GM19043 (cell line): ENCODE data around the gene SMIM24.

Experiments used
- ATAC-seq: cut with Tn5 transposase; IDR thresholded peaks from one replicate; pipeline ENCODE4 v1.9.1; 2021; ENCODE audit warnings: low read depth; ENCODE audit not compliant: unreplicated experiment

Gene SMIM24

DNA sequence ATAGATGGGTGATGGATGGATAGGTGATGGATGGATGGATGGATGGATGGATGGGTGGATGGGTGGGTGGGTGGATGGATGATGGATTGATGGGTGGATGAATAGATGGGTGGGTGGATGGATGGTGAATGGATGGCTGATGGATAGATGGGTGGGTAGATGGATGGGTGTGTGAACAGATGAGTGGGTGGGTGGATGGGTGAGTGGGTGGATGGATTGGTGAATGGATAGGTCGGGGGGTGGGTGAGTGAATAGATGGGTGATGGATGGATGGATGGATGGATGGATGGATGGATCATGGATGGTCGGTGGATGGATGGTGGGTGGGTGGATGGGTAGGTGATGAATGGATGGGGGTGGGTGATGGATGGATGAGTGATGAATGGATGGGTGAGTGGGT, 3.5 kb downstream of the SMIM24 start:
- no peak for ATAC-seq

DNA sequence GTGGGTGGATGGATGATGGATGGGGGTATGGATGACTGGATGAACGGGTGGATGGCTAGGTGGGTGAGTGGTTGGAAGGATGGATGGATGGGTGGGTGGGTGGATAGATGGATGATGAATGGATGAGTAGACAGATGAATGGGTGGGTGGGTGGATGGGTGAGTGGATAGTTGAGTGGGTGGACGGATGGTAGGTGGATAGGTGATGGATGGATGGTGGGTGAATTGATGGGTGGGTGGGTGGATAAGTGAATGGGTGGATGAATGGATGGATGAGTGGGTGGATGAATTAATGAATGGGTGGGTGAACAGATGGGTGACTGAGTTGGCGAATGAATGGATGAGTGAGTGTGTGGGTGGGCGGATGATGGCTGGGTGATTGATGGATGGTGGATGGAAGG, 4.9 kb downstream of the SMIM24 start:
- ATAC-seq, result no peak

DNA sequence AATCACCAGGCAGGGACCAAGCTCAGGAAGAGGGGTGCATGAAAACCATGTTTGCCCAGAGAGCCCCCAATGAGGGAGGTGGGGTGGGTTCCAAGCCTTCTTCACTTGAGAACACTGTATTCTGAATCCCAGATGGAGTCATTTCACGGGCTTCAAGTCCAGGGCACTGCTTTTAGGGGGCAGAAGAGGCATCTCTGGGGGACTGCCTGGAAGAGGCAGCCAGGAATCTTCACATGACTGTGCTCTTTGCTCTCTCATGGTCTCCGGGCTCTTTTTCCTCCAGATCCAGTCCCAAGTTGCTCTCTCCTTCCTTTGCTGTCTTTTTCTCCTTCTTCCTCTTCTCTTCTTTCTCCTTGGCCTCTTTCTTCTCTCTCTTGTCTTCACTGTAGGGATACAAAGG, 5.7 kb downstream of the SMIM24 start:
- no peak for ATAC-seq

DNA sequence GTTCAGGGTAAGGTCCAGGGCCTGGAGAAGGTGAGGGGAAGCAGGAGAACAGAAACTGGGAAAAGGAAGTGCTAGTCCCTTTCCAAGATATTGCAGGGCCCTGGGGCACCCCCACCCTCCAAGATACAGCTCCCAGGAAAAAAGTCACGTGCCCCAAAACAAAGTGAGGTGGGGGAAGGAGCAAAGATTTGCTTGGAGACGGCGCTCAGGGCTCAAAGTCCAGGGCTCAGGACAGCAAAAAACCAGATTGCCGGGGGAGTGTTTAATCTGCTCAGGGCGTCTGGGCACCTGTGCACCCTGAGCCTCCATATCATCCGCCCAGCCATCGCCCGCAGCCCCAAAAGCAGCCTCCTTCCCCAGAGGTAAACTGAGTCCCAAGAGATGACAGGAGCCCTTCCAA, 6.3 kb downstream of the SMIM24 start:
- no peak for ATAC-seq

DNA sequence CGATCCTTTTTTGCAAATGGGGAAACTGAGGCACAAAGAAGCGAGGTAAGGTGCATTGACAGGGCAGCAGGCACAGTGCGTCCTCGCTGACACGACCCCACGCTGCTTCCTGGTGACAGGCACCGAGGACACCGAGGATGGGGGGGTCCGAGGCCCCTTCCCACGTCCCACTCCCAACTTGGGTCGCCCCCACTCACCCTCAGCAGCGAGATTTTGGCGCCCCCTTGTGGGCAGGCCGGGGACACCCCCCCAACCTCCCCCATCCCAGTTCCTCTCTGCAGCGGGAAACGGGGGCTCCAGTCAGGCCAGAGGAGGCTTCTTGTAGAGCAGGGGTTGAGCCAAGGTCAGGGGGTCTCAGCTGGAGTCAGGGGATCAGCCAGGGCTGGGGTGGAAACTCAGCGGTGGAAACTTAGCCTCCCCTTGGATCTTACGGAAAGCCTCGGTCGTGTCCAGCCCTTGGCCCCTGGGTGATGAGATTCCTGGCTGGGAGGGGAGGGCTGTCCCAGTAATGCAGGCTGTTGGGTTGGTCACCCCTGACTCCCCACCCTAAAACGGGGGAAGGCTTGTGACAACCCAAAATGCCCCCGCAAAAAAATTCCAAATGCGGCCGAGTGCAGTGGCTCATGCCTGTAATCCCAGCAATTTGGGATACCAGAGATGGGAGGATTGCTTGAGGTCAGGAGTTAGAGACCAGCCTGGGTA, 8.2 kb downstream of the SMIM24 start:
- ATAC-seq, result no peak

DNA sequence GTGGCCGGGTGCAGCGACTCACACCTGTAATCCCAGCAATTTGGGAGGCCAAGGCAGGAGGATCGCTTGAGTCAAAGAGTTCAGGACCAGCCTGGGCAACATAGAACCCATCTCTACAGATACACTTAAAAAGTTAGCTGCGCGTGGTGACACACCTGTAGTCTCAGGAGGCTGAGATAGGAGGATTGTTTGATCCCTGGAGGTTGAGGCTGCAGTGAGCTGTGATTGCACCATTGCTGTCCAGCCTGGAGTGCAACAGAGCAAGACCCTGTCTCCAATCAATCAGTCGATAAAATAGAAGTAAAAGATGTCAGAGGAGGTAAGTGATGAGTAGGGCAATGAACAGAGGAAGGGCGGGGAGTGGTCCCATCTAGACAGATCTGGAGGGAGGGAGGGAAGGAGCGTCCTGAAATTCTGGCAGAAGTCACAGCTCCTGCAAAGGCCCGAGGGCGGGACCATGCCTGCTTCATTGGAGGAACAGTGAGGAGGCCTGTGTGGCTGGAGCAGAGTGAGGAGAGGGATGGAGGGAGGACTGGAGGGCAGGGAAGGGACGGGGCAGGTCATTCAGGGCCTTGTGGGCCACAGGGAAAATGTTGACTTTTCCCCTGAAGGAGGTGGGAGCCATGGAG, 9.7 kb downstream of the SMIM24 start:
- ATAC-seq, result no peak

DNA sequence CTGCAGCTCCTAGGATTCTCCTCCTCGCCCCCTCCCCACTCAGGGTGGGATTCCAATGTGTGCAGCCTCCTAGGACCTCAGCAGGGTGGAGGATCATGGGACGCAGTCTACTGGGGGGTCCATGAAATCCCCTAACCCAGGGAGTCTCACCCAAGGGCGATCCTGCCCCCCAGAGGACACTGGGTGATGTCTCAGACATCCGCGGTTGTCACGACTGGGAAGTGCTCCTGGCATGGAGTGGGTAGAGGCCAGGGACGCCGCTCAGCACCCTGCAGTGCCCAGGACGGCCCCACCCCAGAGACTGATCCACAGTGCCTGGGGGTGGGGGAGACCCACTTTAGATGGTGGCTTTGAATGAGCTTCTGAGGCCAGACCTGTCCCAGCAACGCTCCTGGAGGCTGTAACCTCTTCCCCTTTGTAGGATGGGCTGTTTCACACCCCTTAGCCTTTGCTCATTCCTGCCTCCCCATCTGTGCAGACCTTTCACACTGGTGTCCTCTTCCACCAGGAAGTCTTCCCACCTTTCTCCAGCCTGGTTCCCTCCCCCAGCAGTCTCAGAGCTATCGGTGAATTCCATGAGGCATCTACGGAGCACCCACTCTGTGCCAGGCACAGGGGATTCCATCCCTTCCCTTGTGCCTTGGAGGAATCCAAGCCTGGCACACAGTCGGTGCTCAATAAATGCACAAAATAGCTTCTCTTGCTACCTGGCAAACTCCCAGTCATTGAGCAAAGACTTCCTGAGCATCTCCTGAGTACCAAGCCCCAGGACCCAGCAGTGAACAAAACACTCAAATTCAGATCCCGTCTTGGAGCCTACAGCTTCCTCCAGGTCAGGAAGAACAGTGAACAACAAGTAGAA, 10.5 kb downstream of the SMIM24 start:
- no peak for ATAC-seq

DNA sequence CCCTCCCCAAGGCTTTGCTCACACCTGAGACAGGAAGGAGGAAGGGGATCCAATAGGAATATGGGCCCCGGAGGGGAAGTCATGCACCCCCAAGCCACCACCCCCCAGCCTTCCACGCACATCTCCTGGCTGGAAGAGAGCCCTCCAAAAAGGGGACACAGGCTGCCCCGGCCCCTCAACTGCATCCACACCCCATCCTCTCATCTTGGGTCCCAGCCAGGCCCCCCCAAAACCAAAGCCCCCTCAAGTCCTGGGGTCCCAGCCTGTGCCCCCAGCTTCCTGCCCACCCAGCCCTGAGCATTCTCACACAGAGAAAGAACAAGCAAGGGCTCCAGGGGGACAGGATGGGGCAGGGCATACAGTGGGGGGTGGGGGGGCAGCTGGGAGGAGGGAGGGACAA, 12.1 kb downstream of the SMIM24 start:
- no peak for ATAC-seq

DNA sequence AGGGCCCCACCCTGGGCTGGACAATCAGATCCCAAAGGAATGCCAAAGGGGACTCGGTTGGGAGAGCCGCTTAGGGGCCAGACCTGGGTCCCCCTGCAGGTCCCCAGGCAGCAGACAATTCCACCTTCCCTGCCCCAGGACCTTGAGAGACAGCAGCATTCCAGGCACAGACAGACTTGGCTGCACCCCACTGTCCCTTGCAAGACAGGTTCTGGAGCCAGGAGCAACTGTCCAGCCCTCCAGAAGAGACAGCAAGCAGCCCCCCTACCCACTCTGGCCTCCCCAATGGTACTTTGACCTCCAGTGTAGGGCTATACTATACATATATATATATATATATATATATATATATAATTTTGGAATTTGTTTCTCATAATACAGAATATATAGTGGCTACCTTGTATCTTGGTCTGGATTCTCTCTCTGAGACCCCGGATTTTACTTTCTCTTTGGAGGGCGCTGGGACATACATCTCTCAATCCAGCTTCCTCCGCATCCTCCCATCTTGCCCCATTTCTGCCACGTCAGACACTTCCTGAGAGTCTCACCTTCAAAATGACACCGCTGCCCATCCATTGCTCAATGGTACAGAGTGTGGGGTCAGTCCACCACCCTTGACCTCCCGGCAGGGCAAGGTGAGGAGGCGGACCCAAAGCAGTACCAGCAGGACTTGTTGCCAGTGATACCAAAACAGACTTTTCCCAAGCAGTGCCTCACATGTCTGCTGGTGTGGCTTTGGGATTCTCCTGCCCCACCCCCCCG, 12.7 kb downstream of the SMIM24 start:
- no peak for ATAC-seq

DNA sequence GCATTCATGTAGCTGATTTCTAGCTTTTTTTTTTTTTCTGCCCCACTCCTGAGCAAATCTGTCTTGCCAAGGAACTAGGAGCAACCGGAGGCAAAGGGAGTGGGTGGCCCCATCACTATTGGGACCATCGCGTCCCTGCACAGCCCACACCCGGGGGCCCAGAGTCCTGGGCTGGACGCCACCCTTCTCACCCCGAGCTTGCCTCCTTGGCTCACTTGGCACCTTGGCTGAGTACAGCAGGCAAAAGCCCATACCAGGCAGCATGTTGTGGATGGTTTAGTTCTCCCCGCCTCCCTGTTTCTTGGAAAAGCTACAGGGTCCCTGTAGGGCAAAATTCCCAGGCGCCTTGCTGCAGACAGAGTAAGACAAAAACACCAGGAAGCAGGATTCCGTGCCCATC, 13.7 kb downstream of the SMIM24 start:
- no peak for ATAC-seq

DNA sequence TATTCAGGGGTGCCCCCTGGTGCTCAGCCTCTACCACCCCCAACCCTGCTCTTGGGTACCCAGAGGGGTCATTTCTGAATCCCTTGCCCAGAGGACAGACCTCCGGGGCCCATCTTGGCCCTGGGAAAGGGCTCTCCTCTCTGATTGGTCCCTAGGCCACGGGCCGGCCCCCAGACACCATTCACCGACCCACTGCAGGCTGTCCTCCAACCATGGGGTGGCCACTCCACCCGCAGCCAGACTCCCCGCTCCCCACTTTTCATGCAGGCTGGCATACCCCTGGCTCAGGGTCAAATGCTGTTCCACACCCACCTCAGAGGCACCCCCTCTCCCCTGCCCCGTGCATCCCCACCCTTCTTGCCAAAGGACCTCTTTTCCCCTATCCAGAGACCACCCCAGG, 14.8 kb downstream of the SMIM24 start:
- ATAC-seq, result no peak

DNA sequence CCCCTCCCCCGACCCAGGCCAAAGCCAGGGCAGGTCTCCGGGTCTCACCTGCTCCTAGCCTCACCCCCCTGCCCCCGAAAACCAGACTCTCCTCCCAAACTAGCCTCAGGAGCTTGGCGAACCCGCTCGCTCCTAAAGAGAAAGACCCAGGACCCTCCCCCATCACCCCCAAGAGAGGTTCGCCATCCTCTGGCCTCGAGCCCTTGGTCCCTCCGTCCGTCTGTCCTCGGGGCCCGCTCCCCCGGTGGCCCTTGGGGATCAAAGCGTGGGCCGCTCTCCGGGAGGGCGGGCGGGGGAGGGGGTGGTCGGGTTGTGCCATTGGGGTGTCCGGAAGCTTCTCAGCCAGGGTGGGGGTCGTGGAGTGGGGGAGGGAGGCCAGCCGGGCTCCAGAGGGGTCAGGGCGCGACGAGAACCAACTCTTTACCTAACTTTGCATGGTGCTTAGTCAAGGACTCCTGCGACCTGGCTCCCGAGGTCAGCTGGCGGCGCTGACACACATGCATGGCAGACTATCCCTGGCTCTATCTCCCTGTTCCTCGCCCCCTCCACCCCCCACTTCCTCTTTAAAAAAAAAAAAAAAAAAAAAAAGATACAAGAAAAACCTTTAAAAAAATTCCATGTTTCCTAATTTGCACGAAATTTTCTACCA, 15.6 kb downstream of the SMIM24 start:
- no peak for ATAC-seq

DNA sequence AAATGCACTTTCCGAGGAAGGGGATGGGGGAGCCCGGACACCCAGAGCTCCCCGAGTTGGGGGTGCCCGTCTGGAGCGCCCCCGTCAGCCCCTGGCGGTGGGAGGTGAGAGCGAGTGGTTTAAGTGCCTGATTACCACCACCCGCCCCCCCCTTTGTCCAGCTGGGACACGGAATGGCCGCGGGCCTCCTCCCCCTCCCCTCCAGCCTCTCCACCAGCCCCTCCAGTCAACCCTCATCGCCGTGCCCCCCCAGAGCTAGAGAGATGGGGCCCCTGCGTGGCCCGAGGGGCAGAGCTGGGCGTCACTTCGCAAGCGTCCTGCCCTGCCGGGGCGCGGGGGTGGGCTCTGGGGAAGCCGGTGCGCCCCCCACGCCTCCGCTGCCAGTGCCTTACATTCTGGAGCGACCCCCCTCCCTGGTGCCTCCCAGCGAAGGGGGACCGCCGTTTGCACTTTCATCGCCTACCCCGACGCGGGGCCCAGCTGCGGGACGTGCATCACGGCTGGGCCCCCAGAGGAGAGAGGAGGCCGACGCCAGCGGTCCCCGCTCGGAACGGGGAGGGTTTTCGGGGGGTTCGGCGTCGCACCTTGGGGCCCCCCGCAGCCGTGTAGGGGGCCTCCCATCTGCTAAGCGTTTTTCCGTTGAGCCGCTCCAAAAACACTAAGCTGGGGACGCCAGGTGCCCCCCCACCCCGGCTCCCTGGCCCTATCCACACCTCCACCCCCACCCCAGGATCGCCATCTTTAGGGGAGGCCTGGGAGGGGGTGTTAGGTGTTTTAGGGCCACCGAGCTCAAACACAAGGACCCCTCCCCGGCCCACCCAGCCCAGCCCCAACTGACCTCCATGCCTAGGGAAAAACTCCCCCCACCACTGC, 16.4 kb downstream of the SMIM24 start:
- no peak for ATAC-seq

DNA sequence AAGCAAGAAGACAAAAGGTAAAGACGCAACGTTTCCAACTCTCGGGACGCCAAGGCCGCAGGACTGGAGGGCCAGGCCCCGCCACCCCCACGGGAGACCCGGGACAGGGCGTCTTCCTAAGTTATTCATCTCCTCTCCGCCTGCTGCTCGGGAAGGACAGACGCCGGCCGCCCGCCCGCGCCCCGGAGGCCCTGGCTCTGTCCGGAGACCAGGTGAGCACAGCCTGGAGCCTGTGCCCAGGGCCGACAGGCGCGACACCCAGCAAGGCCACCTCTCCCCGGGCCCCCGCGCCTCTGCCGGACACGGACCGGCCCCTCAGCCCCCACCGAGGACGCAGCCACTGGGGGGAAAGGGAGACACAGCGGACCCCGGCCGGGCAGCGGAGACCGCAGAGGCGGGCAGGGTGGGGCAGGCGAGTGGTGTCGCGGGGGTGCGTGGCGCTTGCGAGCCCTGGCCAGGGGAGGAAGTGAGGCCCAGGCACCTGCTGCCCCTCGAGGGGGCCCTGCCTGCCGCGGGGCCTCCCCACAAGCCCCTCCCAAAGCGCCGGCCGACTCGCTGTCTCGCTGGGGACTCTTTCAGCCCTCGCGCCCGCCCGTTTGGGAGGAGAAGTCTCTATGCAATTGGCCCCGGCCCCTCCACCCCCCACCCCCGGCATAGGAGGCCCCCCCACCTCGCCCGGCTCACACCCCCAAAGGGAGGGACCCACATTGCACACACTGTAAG, 17.2 kb downstream of the SMIM24 start:
- ATAC-seq, result no peak

DNA sequence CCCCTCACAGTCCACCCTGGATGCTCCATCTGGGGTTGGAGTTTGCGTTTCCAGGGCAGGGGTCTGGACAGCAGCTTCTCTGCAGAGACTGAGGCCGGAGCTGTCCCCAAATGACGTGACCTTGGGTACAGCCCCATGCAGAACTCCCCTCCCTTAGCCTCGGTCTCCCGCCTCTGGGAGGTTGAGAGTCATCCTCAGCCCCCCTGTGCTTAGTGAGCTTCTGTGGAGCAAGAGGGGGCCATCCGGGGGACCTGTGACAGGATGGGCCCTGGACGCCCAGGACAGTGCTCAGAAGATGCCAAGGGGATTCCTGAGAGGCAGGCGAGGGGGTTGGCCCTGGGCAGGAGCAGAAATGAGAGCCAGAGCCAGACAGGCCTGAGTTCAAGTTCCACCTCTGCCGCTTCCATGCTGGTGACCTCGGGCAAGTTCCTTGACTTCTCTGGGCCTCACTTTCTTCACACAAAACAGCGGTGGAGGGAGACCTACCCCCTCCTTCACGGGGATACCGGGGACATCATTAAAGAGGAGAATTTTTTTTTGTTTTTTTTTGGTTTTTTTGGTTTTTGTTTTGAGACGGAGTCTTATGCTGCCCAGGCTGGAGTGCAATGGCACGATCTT, 20.3 kb downstream of the SMIM24 start:
- no peak for ATAC-seq

DNA sequence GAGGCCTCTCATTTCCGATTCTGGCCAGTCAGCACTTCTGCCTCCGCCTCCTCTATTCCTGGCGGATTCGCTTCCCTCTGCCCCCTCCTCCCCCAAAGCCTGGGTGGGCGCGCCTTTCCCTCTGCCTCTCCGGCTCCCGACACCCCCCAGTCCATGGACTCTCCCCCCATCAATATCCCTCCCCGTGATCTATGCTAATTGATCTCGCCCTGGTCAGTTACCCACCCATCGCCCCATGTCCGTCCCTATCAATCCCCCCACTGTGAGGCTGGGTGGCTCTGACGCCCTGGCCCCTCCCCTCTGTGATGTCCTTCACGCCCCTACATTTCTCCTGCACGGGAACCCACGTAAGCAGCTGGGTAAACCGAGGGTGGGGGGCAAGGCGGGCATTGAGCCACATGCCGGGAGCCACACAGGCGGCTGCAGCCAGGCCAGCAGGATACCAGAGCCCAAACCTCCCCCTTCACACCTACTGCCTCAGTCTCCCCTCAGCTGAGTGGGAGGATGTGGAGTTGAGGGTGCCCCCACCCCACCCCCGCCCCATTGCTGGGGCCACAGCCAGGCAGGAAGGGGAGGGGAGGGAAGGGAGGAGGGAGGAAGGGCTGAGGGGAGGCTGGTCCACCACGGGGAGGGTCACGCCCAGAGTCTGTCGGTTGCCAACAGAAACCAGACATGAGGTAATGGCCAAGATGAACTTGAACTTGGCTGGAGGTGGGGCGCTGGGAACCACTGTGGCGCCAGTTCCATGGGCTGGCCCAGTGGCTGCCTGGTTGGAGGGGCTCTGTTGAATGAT, 21.0 kb downstream of the SMIM24 start:
- no peak for ATAC-seq

DNA sequence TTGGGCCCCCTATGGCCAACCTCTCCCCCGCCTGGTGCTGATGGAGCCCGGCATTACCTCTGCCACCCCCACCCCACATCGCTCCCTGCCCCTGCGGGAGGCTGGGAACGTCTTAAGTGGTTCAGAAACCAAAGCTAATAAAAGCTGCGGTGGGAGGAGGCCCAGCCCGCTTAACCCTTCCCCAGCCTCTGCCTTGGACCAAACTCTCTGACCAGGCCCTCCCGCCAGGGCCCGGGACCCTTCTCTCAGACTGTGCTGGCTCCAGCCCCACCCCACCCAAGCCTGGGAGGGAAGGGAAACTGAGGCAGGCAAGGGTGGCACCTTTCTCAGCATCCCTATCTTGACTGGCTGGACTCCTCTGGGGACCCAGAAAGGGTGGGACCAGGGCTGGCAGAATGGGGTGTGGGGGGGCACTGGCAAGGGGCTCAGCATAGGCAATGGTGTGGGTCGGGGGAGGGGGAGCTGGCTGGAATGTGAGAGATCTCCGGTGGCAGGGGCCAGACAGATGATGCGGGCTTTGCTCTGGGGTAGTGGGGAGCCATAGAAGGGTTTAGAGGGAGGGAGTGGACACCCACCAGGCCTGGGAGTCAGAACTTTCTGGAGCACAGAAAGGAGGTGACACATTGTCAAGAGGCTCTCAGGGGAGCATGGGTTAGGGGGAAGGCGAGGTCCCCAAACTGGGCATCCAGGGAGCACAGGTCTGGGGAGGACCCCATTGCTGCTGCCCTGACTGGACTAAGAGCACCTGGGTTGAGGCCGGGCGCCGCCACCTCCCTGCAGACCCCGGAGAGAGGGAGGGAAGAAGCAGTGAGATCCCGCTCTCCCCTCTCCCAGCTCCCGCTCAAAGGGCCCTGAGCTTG, 21.9 kb downstream of the SMIM24 start:
- no peak for ATAC-seq
